ENCODE data around the gene BRINP2.

The BRINP2 gene

GRCh38 chr1:177329871-177330270 is 159.1 kb downstream of the BRINP2 start:
- DNase-seq, result no peak

Measured in T1000 (cell line).